ENCODE data around the gene TRAPPC2B.

DNA sequence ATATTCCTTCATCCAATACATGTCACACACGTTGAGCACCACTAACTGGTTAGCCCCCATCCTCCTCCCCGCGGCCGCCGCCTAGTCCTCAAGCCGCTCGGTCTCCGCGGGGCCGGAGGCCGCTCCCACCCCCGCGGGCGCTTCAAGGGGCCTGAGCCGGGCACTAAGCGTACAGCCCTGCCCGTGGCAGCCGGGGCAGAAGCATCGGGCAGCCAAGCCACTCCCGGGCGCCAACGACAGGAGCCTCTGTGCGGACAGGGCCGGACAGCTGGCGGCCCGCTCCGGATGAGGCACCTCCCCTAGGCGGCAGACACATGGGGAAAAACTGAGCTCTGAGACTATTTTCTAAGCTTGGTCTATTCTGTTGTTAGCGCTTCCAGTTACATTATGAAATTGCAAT, 45.8 kb upstream of the TRAPPC2B start:
- TF ChIP-seq, protein P1, sequence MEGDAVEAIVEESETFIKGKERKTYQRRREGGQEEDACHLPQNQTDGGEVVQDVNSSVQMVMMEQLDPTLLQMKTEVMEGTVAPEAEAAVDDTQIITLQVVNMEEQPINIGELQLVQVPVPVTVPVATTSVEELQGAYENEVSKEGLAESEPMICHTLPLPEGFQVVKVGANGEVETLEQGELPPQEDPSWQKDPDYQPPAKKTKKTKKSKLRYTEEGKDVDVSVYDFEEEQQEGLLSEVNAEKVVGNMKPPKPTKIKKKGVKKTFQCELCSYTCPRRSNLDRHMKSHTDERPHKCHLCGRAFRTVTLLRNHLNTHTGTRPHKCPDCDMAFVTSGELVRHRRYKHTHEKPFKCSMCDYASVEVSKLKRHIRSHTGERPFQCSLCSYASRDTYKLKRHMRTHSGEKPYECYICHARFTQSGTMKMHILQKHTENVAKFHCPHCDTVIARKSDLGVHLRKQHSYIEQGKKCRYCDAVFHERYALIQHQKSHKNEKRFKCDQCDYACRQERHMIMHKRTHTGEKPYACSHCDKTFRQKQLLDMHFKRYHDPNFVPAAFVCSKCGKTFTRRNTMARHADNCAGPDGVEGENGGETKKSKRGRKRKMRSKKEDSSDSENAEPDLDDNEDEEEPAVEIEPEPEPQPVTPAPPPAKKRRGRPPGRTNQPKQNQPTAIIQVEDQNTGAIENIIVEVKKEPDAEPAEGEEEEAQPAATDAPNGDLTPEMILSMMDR (IDR thresholded peaks at IDR 0.05; ENCODE audit: low read depth, low read length): no peak
- TF ChIP-seq EZH2phosphoT487 (IDR thresholded peaks at IDR 0.05; ENCODE audit: low read depth): no peak

All from OCI-LY3 (cell line).